CD4-positive, alpha-beta T cell (primary cell): ENCODE results near the gene DBP. TPM values are rescaled to one million over a fixed set of nuclear protein-coding genes. Genes with fewer than 3 reads are reported as not detected.

ENCODE experiments used
- ATAC-seq: fragments of 200-7000 bp; cut with Tn5 transposase; one replicate; pipeline ENCODE4 v1.10.0; 2022; ENCODE audit warnings: mild to moderate bottlenecking; ENCODE audit not compliant: poor library complexity
- CTCF ChIA-PET: fragments of 350-600 bp; sonication (Branson Sonifier 250); formaldehyde crosslinking; loops from one replicate; lab custom pipeline; 2021; ENCODE audit warnings: antibody characterized with exemption, inconsistent platforms; lab: Charles Lee
- POLR2A ChIA-PET: fragments of 350-600 bp; sonication (Branson Sonifier 250); formaldehyde crosslinking; loops from one replicate; lab custom pipeline; 2021; ENCODE audit warnings: antibody characterized with exemption, inconsistent platforms; lab: Charles Lee
- DNase-seq, 14 experiments: peaks; one replicate each; pipeline ENCODE4 v3.0.0-alpha.2; 2013 to 2020; ENCODE audit warnings: mixed read lengths in 2 of 14
- H3K27ac ChIP-seq, 2 donors: one replicate each; pipeline versions ENCODE4 v1.5.1 to v1.7.0; 2013; ENCODE audit warnings: low read length in 2 of 2, low read depth in 1 of 2, mild to moderate bottlenecking in 1 of 2
- H3K27me3 ChIP-seq, 2 experiments: 1 replicate in 1 of 2; 2 replicates in 1 of 2; pipeline versions ENCODE4 v1.6.1 to v1.7.0; 2013; ENCODE audit warnings: low read length in 2 of 2, control low read depth in 1 of 2, mild to moderate bottlenecking in 1 of 2, moderate library complexity in 1 of 2; ENCODE audit not compliant: insufficient read depth in 2 of 2, control insufficient read depth in 1 of 2
- H3K36me3 ChIP-seq: one replicate; pipeline ENCODE4 v1.6.1; 2013; ENCODE audit warnings: low read length, control low read depth; ENCODE audit not compliant: insufficient read depth
- H3K4me1 ChIP-seq: one replicate; pipeline ENCODE4 v1.6.1; 2013; ENCODE audit warnings: low read length, control low read depth; ENCODE audit not compliant: insufficient read depth
- H3K4me3 ChIP-seq: one replicate; pipeline ENCODE4 v1.5.1; 2013; ENCODE audit warnings: mild to moderate bottlenecking, low read length, moderate library complexity
- H3K9me3 ChIP-seq, 2 experiments: 1 replicate in 1 of 2; 2 replicates in 1 of 2; pipeline versions ENCODE4 v1.6.1 to v1.7.0; 2013; ENCODE audit warnings: low read length in 2 of 2, mild to moderate bottlenecking in 2 of 2, control low read depth in 1 of 2, moderate library complexity in 1 of 2; ENCODE audit not compliant: control insufficient read depth in 1 of 2, insufficient read depth in 1 of 2
- H3K27ac Mint-ChIP-seq: one replicate; pipeline ENCODE4 v1.8.0; 2020; ENCODE audit warnings: mixed read lengths
- H3K27me3 Mint-ChIP-seq: one replicate; pipeline ENCODE4 v1.8.0; 2021; ENCODE audit warnings: mixed read lengths
- H3K36me3 Mint-ChIP-seq: one replicate; pipeline ENCODE4 v1.8.0; 2021; ENCODE audit warnings: low read depth, mixed read lengths
- H3K4me1 Mint-ChIP-seq: one replicate; pipeline ENCODE4 v1.8.0; 2021; ENCODE audit warnings: low read depth, mixed read lengths
- H3K4me3 Mint-ChIP-seq: one replicate; pipeline ENCODE4 v1.8.0; 2020; ENCODE audit warnings: mild to moderate bottlenecking, mixed read lengths
- H3K9me3 Mint-ChIP-seq: one replicate; pipeline ENCODE4 v1.8.0; 2020; ENCODE audit warnings: mixed read lengths
- CTCF ChIP-seq: fragments of 200-600 bp; IDR thresholded peaks from one replicate; pipeline ENCODE4 v1.8.0; 2022; ENCODE audit warnings: antibody characterized with exemption, mild to moderate bottlenecking
- intact Hi-C, 2 experiments: fragments of 100-400 bp; cut with DNase I in 1 of 2; cut with micrococcal nuclease in 1 of 2; formaldehyde crosslinking; loops; one replicate each; pipeline versions ENCODE4 v1.15.1 to v1.9.0; 2023 to 2025; cut with DNase I, micrococcal nuclease
- total RNA-seq, 174 experiments: library from RNA in 2 of 174; stranded (reverse) in 2 of 174; gene quantifications; one replicate each; pipeline ENCODE4 v1.2.3 and lab custom pipeline; 2021 to 2026

DBP gene
- total RNA-seq, 2 experiments from 2014 or later: 48.3 to 55.6 TPM

- CTCF ChIA-PET: interaction anchor here (0.8 to 1.3 kb wide), 3 partner anchors 15 to 369 kb away, joined by 3 to 4 read pairs (median 3); partner anchors contain the start of gene RUVBL2
- Mint-ChIP-seq H3K4me1 (peaks cover 40% of the 10 kb centered on the region), H3K36me3 (peaks cover 36% of the 10 kb centered on the region), H3K4me3 (peak overlapping the region; percentile 86), H3K27me3 (no peaks in the 10 kb centered on the region), H3K9me3 (no peaks in the 10 kb centered on the region), H3K27ac (peak overlapping the region; percentile 77)
- Histone ChIP-seq H3K36me3 (peaks cover 7% of the 10 kb centered on the region), H3K27me3 (no peaks in the 10 kb centered on the region), H3K4me3 (peak overlapping the region; percentile 48), H3K27ac (peak overlapping the region; percentile 57 to 58), H3K4me1 (peaks cover 45% of the 10 kb centered on the region), H3K9me3 (no peaks in the 10 kb centered on the region)
- no peak for TF ChIP-seq CTCF
- intact Hi-C loops: loop anchor here in 1 of 2 experiments (1.0 to 10.0 kb wide), 2 partner anchors 10 to 371 kb away; partner anchors contain the start of genes GYS1 and RUVBL2
- POLR2A ChIA-PET: interaction anchor here (0.8 to 3.6 kb wide), 6 partner anchors 10 to 303 kb away, joined by 3 to 38 read pairs (median 6); partner anchors contain the start of gene DBP
- peak; percentile 77 for ATAC-seq
- DNase-seq: peak; percentile 88 to 98 (median 95)
Measured at GRCh38 chr19:48624067-48624594, 13.0 kb downstream of the DBP start.

DNA sequence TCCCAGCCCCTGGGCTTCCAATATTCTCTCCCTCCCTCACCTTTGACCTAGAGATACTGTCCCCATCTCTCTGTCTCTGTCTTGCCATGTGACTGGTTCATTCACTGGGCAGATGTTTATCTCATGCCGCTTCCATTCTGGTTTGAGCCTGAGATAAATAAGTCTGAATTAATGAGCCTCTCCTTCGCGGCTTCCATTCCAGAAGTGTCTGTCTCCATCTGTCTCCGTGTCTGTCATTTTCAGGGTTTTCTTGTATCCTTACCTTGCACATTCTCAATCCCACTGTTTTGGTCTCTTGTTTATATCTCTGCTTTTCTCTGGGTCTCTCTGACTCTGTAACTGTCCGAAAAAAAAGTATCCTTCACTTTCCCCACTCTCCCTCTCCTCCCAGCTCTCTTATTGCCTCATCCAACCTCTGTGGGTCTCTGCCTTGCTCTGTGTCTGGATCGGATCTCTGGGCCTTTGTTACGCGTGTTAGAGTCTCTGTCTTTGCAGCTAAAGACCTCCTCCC lies 13.6 kb downstream of the DBP start:
- CTCF ChIA-PET: interaction anchor here (0.8 to 1.3 kb wide), 3 partner anchors 15 to 370 kb away, joined by 3 to 4 read pairs (median 3); partner anchors contain the start of gene RUVBL2
- TF ChIP-seq CTCF: no peak
- Histone ChIP-seq H3K27me3 (no peaks in the 10 kb centered on the region), H3K36me3 (peaks cover 7% of the 10 kb centered on the region), H3K9me3 (no peaks in the 10 kb centered on the region), H3K4me3 (peak overlapping the region; percentile 48), H3K4me1 (peaks cover 47% of the 10 kb centered on the region), H3K27ac (peak overlapping the region; percentile 47 to 58)
- ATAC-seq (no peak), DNase-seq (no peak)
- POLR2A ChIA-PET: interaction anchor here (0.8 to 3.6 kb wide), 6 partner anchors 10 to 303 kb away, joined by 3 to 38 read pairs (median 6); partner anchors contain the start of gene DBP
- peak overlapping the region; percentile 86 for H3K4me3 Mint-ChIP-seq
- H3K9me3 Mint-ChIP-seq: no peaks in the 10 kb centered on the region
- H3K4me1 Mint-ChIP-seq: peaks cover 45% of the 10 kb centered on the region
- no peaks in the 10 kb centered on the region for H3K27me3 Mint-ChIP-seq
- H3K27ac Mint-ChIP-seq: peak overlapping the region; percentile 77
- H3K36me3 Mint-ChIP-seq: peaks cover 38% of the 10 kb centered on the region
- intact Hi-C loops: loop anchor here in 1 of 2 experiments (1.0 to 10.0 kb wide), 2 partner anchors 11 to 371 kb away; partner anchors contain the start of genes GYS1 and RUVBL2

DNA sequence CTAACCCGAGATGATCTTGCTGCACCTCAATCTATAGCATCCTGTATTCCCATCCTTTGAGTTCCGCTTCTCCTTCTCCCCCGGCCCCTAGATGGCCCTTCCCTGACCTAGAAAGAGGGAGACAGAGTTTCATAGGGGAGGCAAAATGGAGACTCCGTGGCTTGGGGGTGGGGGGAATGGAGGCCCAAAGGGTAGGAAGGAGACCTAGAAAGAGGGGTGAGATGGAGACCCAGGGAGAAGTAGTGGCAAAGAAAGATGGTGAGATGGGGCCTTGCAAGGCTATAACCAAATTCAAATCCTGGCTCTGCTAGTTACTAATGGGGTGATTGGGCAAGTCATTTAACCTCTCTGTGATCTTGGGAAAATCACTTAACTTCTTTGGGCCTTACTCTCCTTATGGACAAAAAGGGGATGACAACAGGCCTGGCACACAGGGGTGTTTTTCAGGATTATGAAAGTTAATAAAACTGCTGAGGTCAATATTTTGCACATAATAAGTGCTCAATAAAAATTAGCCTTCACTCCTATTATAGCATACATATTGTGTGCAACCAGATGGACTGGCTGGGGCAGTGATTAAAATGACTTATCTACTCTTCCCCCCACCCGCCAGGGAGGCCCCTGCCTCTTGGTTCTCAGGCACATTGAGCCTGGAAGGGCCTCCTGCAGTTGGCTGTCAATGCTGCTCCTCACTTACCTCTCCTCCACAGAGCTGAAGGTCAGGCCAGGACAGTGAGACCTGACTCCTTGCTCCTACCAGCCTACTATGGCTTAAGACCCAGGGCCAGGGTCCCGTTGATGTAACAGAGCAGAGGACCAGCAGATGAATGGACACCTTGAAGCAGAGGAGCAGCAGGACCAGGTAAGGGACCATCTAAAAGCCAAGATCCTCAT lies 17.2 kb downstream of the DBP start:
- intact Hi-C loops: loop anchor here (1.0 to 10.0 kb wide), 5 partner anchors 14 to 375 kb away; partner anchors contain the start of genes DBP (in 1 of the 2), GYS1 (in 1 of the 2) and RUVBL2 (in 1 of the 2)
- no peaks in the 10 kb centered on the region for H3K9me3 ChIP-seq
- peak overlapping the region; percentile 94 for H3K4me3 ChIP-seq
- CTCF ChIA-PET: interaction anchor here (0.9 to 1.1 kb wide), 5 partner anchors 11 to 374 kb away, joined by 3 to 5 read pairs (median 3); partner anchors contain the start of gene RUVBL2
- Mint-ChIP-seq H3K4me3 (peak overlapping the region; percentile 98), H3K4me1 (peaks cover 64% of the 10 kb centered on the region), H3K27ac (peak overlapping the region; percentile 97), H3K36me3 (peaks cover 66% of the 10 kb centered on the region), H3K9me3 (no peaks in the 10 kb centered on the region), H3K27me3 (no peaks in the 10 kb centered on the region)
- no peaks in the 10 kb centered on the region for H3K27me3 ChIP-seq
- H3K27ac ChIP-seq: peak overlapping the region; percentile 76 to 89
- POLR2A ChIA-PET: interaction anchor here (0.6 to 3.9 kb wide), 26 partner anchors 10 to 1147 kb away, joined by 3 to 45 read pairs (median 5); partner anchors contain the start of genes AP2A1, CA11, DBP and EMP3
- peaks cover 29% of the 10 kb centered on the region for H3K36me3 ChIP-seq
- no peak for TF ChIP-seq CTCF
- ATAC-seq (no peak), DNase-seq (peak in 1 of 14 experiments; percentile 42)
- H3K4me1 ChIP-seq: peaks cover 72% of the 10 kb centered on the region
